PC-9 (cell line): ENCODE results near the gene MASP2. TPM values are rescaled to one million over a fixed set of nuclear protein-coding genes. Genes with fewer than 3 reads are reported as not detected.

ENCODE experiments used
- BruUV-seq: library from RNA; stranded (reverse); fragments of 400-500 nt; replicated peaks from 2 replicates; lab custom pipeline; 2021; lab: Mats Ljungman, UMichigan
- CTCF ChIA-PET: fragments of 300-600 bp; sonication (Branson Sonifier 250); formaldehyde crosslinking; loops from one replicate; lab custom pipeline; 2022; ENCODE audit warnings: antibody characterized with exemption; lab: Charles Lee
- POLR2A ChIA-PET: fragments of 300-600 bp; sonication (Branson Sonifier 250); formaldehyde crosslinking; loops from one replicate; lab custom pipeline; 2022; ENCODE audit warnings: antibody characterized with exemption; ENCODE audit not compliant: unreplicated experiment; lab: Charles Lee
- DNase-seq, 2 experiments: peaks; one replicate each; pipeline versions ENCODE4 v3.0.0 to v3.0.0-alpha.2; 2015 to 2022; ENCODE audit warnings: mixed read lengths in 1 of 2
- H2AFZ ChIP-seq: fragments of 200-600 bp; sonication (generic); 2 replicates; pipeline ENCODE4 v1.8.1; 2017; ENCODE audit warnings: antibody characterized with exemption
- H3F3A ChIP-seq: fragments of 200-600 bp; sonication (generic); 2 replicates; pipeline ENCODE4 v1.8.1; 2017; ENCODE audit warnings: antibody characterized with exemption, mild to moderate bottlenecking, low read depth; ENCODE audit not compliant: insufficient read depth
- H3K27ac ChIP-seq: fragments of 200-600 bp; sonication (generic); 2 replicates; pipeline ENCODE4 v1.6.1; 2016; ENCODE audit warnings: mixed run types
- H3K27me3 ChIP-seq: fragments of 200-600 bp; sonication (generic); 2 replicates; pipeline ENCODE4 v1.6.1; 2016; ENCODE audit warnings: low read depth, mixed run types; ENCODE audit not compliant: insufficient read depth
- H3K36me3 ChIP-seq: fragments of 200-600 bp; sonication (generic); 2 replicates; pipeline ENCODE4 v1.6.1; 2016; ENCODE audit warnings: low read depth, mixed run types
- H3K4me1 ChIP-seq: fragments of 200-600 bp; sonication (generic); replicated peaks from 2 replicates; pipeline ENCODE4 v1.6.1; 2016; ENCODE audit warnings: mixed run types; ENCODE audit not compliant: insufficient read depth
- H3K4me2 ChIP-seq: fragments of 200-600 bp; sonication (generic); 2 replicates; pipeline ENCODE4 v1.6.1; 2017; ENCODE audit warnings: mixed run types
- H3K4me3 ChIP-seq: fragments of 200-600 bp; sonication (generic); 2 replicates; pipeline ENCODE4 v1.6.1; 2016; ENCODE audit warnings: mixed run types
- H3K79me2 ChIP-seq: fragments of 200-600 bp; sonication (generic); 2 replicates; pipeline ENCODE4 v1.6.1; 2017; ENCODE audit warnings: low read depth, mixed run types
- H3K9me2 ChIP-seq: fragments of 200-600 bp; sonication (generic); 2 replicates; pipeline ENCODE4 v1.8.1; 2017; ENCODE audit warnings: mild to moderate bottlenecking; ENCODE audit not compliant: insufficient read depth
- H3K9me3 ChIP-seq: fragments of 200-600 bp; sonication (generic); 2 replicates; pipeline ENCODE4 v1.8.1; 2016; ENCODE audit warnings: low read depth; ENCODE audit not compliant: insufficient read depth
- H4K20me1 ChIP-seq: fragments of 200-600 bp; sonication (generic); 2 replicates; pipeline ENCODE4 v1.8.1; 2017; ENCODE audit not compliant: insufficient read depth
- EZH2 ChIP-seq: fragments of 200-600 bp; sonication (generic); IDR thresholded peaks from 2 replicates; pipeline ENCODE4 v1.8.0; 2017; ENCODE audit warnings: antibody characterized with exemption, low read depth
- intact Hi-C: fragments of 100-400 bp; cut with micrococcal nuclease; formaldehyde crosslinking; loops from one replicate; pipeline ENCODE4 v1.10.0; 2022; ENCODE audit not compliant: unreplicated experiment
- total RNA-seq: library from RNA; stranded (reverse); gene quantifications from 2 replicates; pipeline ENCODE4 v1.2.3, GENCODE V29; 2021
- TF ChIP-seq, protein P1 (sequence below): fragments of 200-600 bp; sonication (generic); conservative IDR thresholded peaks from 2 replicates; pipeline ENCODE4 v1.6.1; 2017; ENCODE audit warnings: mixed run types, antibody characterized with exemption, mild to moderate bottlenecking, moderate library complexity

Gene MASP2
- total RNA-seq, 1 experiment from 2014 or later: not detected

DNA sequence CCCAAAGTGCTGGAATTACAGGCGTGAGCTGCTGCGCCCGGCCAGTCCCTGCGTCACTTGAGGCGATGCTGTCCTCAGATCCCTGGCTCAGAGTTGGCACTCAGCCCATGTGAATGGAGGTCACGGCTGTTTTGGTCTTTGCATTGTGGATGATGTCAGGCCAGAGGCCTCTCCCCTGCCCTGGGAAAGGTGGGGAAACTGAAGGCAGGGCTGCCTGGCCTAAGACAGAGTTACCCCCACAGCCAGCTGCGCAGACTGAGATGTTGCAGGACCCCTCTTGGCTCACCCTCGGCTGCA lies 821 bp downstream of the MASP2 start:
- no TSS peak for BruUV-seq
- Histone ChIP-seq H3K36me3 (no peaks in the 10 kb centered on the region), H3K27ac (no peak overlapping the region), H3K4me1 (no peaks in the 10 kb centered on the region), H3F3A (no peaks in the 10 kb centered on the region), H3K79me2 (no peaks in the 10 kb centered on the region), H2AFZ (no peak overlapping the region), H3K4me2 (no peak overlapping the region), H3K4me3 (no peak overlapping the region), H3K9me2 (no peaks in the 10 kb centered on the region), H3K27me3 (no peaks in the 10 kb centered on the region), H4K20me1 (no peaks in the 10 kb centered on the region), H3K9me3 (no peaks in the 10 kb centered on the region)
- intact Hi-C loops: no loop called here
- TF ChIP-seq, protein P1, sequence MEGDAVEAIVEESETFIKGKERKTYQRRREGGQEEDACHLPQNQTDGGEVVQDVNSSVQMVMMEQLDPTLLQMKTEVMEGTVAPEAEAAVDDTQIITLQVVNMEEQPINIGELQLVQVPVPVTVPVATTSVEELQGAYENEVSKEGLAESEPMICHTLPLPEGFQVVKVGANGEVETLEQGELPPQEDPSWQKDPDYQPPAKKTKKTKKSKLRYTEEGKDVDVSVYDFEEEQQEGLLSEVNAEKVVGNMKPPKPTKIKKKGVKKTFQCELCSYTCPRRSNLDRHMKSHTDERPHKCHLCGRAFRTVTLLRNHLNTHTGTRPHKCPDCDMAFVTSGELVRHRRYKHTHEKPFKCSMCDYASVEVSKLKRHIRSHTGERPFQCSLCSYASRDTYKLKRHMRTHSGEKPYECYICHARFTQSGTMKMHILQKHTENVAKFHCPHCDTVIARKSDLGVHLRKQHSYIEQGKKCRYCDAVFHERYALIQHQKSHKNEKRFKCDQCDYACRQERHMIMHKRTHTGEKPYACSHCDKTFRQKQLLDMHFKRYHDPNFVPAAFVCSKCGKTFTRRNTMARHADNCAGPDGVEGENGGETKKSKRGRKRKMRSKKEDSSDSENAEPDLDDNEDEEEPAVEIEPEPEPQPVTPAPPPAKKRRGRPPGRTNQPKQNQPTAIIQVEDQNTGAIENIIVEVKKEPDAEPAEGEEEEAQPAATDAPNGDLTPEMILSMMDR: no peak
- TF ChIP-seq EZH2: no peak
- no peak for DNase-seq
- CTCF ChIA-PET: no interaction called here
- POLR2A ChIA-PET: no interaction called here

DNA sequence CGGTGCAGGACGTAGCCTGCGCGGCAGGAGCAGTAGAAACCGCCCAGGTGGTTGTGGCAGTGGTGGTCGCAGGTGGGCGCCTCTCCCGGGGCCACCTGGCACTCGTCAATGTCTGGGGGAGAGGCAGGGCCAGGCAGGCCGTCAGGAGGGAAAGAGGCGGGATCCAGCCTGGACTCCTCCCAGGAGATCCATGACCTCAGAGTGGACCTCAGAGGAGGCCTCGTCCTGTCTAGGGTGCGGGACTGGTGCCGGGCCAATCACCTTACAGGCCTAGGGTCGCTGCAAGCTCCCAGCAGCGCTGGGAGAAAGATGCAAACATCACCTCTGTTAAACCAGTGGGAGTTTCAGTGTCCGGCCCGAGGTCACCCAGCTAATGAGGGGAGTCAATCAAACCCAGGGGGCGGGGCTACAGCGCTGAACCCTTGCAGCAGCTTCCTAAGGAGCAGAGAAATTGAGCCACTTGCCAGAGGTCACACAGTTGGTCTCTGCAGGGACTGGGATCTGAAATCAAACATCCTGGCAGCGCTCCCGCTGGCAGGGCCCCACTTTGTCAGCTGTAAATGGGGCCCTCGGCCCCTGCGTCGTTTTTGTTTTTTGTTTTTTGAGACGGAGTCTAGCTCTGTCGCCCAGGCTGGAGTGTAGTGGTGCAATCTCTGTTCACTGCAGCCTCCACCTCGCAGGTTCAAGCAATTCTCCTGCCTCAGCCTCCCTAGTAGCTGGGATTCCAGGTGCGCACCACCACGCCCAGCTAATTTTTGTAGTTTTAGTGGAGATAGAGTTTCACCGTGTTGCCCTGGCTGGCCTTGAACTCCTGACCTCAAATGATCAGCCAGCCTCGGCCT lies 1.4 kb downstream of the MASP2 start:
- Histone ChIP-seq H3K36me3 (no peaks in the 10 kb centered on the region), H3K27ac (no peak overlapping the region), H3K4me3 (no peak overlapping the region), H3K9me3 (no peaks in the 10 kb centered on the region), H3K4me2 (no peak overlapping the region), H4K20me1 (no peaks in the 10 kb centered on the region), H3K4me1 (no peaks in the 10 kb centered on the region), H3F3A (no peaks in the 10 kb centered on the region), H3K79me2 (no peaks in the 10 kb centered on the region), H3K9me2 (no peaks in the 10 kb centered on the region), H3K27me3 (no peaks in the 10 kb centered on the region), H2AFZ (no peak overlapping the region)
- CTCF ChIA-PET: no interaction called here
- DNase-seq: no peak
- POLR2A ChIA-PET: no interaction called here
- BruUV-seq: no TSS peak
- intact Hi-C loops: no loop called here
- TF ChIP-seq EZH2: no peak
- TF ChIP-seq, protein P1: no peak

DNA sequence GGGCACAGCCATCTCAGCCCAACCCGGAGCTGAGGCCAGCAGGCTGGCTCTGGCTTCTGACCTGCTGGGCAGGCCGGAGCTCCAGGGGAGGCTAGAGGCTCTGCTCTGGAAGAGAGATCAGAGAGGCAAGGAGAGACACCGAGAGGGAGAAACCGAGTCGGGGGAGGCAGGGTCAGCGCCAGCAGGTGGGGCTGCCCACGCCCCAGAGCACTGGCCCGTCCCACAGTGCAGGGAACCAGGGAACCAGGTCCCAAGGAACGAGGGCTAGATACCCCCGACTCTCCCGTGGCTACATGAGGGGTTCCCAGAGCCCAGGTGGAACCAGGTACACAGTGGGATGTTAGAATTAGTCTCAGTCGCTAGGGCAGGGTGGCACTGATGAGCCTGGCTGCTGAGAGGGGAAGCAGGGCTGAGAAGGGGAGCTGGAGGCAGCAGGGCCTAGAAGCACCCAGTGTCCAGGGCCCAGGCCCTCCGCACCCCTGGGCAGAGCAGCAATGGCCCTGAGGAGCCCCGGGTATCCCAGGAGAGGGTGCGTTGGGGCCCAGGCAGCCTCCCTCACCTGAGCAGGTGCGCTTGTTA lies 2.1 kb downstream of the MASP2 start:
- TF ChIP-seq, protein P1: no peak
- TF ChIP-seq EZH2: no peak
- no peak overlapping the region for H2AFZ ChIP-seq
- H4K20me1 ChIP-seq: no peaks in the 10 kb centered on the region
- no peaks in the 10 kb centered on the region for H3F3A ChIP-seq
- no peak overlapping the region for H3K4me3 ChIP-seq
- no peaks in the 10 kb centered on the region for H3K9me2 ChIP-seq
- ChIA-PET CTCF (no interaction called here), POLR2A (no interaction called here)
- no peaks in the 10 kb centered on the region for H3K36me3 ChIP-seq
- H3K9me3 ChIP-seq: no peaks in the 10 kb centered on the region
- no peaks in the 10 kb centered on the region for H3K27me3 ChIP-seq
- intact Hi-C loops: no loop called here
- H3K27ac ChIP-seq: no peak overlapping the region
- no peaks in the 10 kb centered on the region for H3K4me1 ChIP-seq
- no TSS peak for BruUV-seq
- H3K79me2 ChIP-seq: no peaks in the 10 kb centered on the region
- no peak overlapping the region for H3K4me2 ChIP-seq
- DNase-seq: no peak
